ENCODE data around the gene CCDC87.

Gene CCDC87

GRCh38 chr11:66570079-66570849 is 22.6 kb downstream of the CCDC87 start:
- TF ChIP-seq CTCF (IDR thresholded peaks at IDR 0.05; ENCODE audit: low read depth, low read length), result no peak
- no peak overlapping the region for H3K4me3 ChIP-seq (ENCODE audit: low read depth, low read length)

- H3K4me3 ChIP-seq (ENCODE audit: low read depth, low read length), result no peak overlapping the region
- TF ChIP-seq CTCF (IDR thresholded peaks at IDR 0.05; ENCODE audit: low read depth, low read length), result no peak
Measured at GRCh38 chr11:66569076-66569475, 23.8 kb downstream of the CCDC87 start.

- H3K4me3 ChIP-seq (ENCODE audit: low read depth, low read length), result peak within 1 kb of the TSS; percentile 44
- TF ChIP-seq CTCF (IDR thresholded peaks at IDR 0.05; ENCODE audit: low read depth, low read length), result no peak
Measured at GRCh38 chr11:66568124-66568916, 24.5 kb downstream of the CCDC87 start, which contains the start of gene CTSF. TSS of gene CTSF (minus strand) at chr11:66568606. CDS start at chr11:66568486, 120 bp downstream.

GRCh38 chr11:66567787-66568123 is 25.1 kb downstream of the CCDC87 start:
- no peak for TF ChIP-seq CTCF (IDR thresholded peaks at IDR 0.05; ENCODE audit: low read depth, low read length)
- H3K4me3 ChIP-seq (ENCODE audit: low read depth, low read length), result no peak overlapping the region; the same call in 1 of the 2 replicates

- H3K4me3 ChIP-seq (ENCODE audit: low read depth, low read length), result no peak overlapping the region
- TF ChIP-seq CTCF (IDR thresholded peaks at IDR 0.05; ENCODE audit: low read depth, low read length), result no peak
Measured at GRCh38 chr11:66566221-66566620, 26.6 kb downstream of the CCDC87 start.

- TF ChIP-seq CTCF (IDR thresholded peaks at IDR 0.05; ENCODE audit: low read depth, low read length), result no peak
- H3K4me3 ChIP-seq (ENCODE audit: low read depth, low read length), result no peak overlapping the region
Measured at GRCh38 chr11:66564984-66565383, 27.9 kb downstream of the CCDC87 start.

GRCh38 chr11:66564538-66564937 is 28.3 kb downstream of the CCDC87 start:
- TF ChIP-seq CTCF (IDR thresholded peaks at IDR 0.05; ENCODE audit: low read depth, low read length), result no peak
- H3K4me3 ChIP-seq (ENCODE audit: low read depth, low read length), result no peak overlapping the region
